Activated T-cell treated with anti-CD3 and anti-CD28 coated beads, Interleukin-2, amount 50 U/mL, for 72 hours (primary cell): Measurements from ENCODE around the gene PNRC1. TPM values are rescaled to one million over a fixed set of nuclear protein-coding genes. Genes with fewer than 3 reads are reported as not detected.
"Not testable (repeated sequence)": the region's sequence is repeated elsewhere in the genome, so short reads cannot be mapped to it uniquely, and the experiment has no call there.

Experiments used
- ATAC-seq, 2 donors: fragments of 150-1000 bp; cut with Tn5 transposase; replicated peaks in 1 of 2; 2 replicates each; pipeline ENCODE4 v1.10.0; 2021; ENCODE audit warnings: moderate library complexity in 2 of 2, mild to moderate bottlenecking in 1 of 2
- DNase-seq, 2 donors: peaks; one replicate each; pipeline ENCODE4 v3.0.0; 2021 to 2022; ENCODE audit warnings: mixed read lengths in 1 of 2
- H3K27ac Mint-ChIP-seq: one replicate; pipeline ENCODE4 v1.8.0; 2022; ENCODE audit warnings: mild to moderate bottlenecking, moderate library complexity, mixed read lengths
- H3K27me3 Mint-ChIP-seq: one replicate; pipeline ENCODE4 v1.8.0; 2022; ENCODE audit warnings: low read depth, mixed read lengths
- H3K36me3 Mint-ChIP-seq, 2 donors: one replicate each; pipeline ENCODE4 v1.8.0; 2022; ENCODE audit warnings: mixed read lengths in 2 of 2, mild to moderate bottlenecking in 1 of 2; ENCODE audit not compliant: insufficient read depth in 2 of 2
- H3K4me1 Mint-ChIP-seq: one replicate; pipeline ENCODE4 v1.8.0; 2022; ENCODE audit warnings: low read depth, mixed read lengths
- H3K4me3 Mint-ChIP-seq, 2 donors: one replicate each; pipeline ENCODE4 v1.8.0; 2022; ENCODE audit warnings: mild to moderate bottlenecking in 2 of 2, mixed read lengths in 2 of 2, moderate library complexity in 2 of 2
- H3K9me3 Mint-ChIP-seq, 2 donors: one replicate each; pipeline ENCODE4 v1.8.0; 2022; ENCODE audit warnings: mixed read lengths in 2 of 2
- total RNA-seq, 2 donors: library from RNA; stranded (reverse); gene quantifications; one replicate each; pipeline ENCODE4 v1.2.3, GENCODE V29; 2022

Gene PNRC1
- total RNA-seq, result 100 to 1,000 TPM; 119 to 137 TPM

DNA sequence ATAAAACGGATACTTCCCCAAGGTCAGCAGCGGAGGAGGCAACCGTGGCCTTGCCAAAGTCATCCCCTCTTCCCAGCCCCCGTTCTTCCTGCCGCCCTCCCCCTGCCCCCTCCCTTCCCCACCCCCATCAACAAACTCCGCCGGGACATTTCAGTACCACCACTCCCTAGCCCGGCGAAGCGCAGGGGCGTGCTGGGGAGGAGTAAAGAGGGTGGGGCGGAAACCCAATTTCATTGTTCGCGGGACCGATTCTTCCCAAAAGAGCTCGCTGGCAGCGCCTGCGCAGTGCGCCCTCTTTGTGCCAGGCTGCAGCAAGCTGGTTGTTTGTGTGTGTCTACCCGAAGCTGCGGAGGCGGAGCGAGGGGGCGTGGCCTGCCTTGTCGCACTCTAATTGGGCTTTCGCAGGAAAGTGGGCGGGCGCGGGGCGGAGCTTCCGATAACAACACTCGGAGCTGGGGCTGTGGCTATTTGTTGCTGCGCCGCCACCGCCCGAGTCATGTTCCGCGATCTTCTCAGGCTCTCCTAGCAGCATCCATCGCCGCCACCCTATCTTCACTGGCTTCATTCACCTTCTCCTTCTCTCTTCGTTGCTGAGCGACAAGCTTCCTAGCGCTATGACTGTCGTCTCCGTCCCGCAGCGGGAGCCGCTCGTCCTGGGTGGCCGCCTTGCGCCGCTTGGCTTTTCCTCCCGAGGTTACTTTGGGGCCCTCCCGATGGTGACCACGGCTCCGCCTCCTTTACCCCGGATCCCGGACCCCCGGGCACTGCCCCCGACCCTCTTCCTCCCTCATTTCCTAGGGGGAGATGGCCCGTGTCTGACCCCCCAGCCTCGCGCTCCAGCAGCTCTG lies at the start of gene PNRC1:
TSS of gene PNRC1 (plus strand) at position 471 of the 848 bp plus-strand sequence. CDS start at position 615, 144 bp downstream.
- H3K4me1 Mint-ChIP-seq, result peaks cover 40% of the 10 kb centered on the region
- H3K27ac Mint-ChIP-seq, result peak within 1 kb of the TSS; percentile 99
- DNase-seq, result peak; percentile 100
- H3K36me3 Mint-ChIP-seq, result peaks cover 17 to 25% of the 10 kb centered on the region in 2 donors
- H3K4me3 Mint-ChIP-seq, result peak within 1 kb of the TSS; percentile 92 to 100
- ATAC-seq, result peak; percentile 74 to 77
- H3K9me3 Mint-ChIP-seq, result no peaks in the 10 kb centered on the region
- H3K27me3 Mint-ChIP-seq, result no peaks in the 10 kb centered on the region

DNA sequence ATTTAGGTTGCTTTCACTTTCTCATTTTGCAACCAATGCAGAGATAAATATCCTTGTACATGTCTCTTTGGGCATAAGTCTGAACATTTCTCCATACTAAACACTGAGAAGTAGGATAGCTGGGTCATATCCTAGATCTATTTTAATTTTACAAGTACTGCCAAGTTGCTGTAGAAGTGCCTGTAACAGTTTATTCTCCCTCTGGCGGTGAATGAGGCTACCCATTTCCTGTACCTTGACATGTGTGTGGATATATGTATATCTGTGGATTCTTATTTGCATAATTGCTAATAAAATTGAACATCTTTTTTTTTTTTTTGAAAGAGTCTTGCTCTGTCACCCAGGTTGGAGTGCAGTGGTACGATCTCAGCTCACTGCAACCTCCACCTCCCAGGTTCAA lies 48.0 kb upstream of the PNRC1 start:
- Mint-ChIP-seq H3K9me3 (peaks cover under 1% of the 10 kb centered on the region in 2 donors), H3K36me3 (peaks cover 0 to 2% of the 10 kb centered on the region in 2 donors), H3K4me3 (no peak overlapping the region), H3K27ac (no peak overlapping the region), H3K4me1 (no peaks in the 10 kb centered on the region), H3K27me3 (no peaks in the 10 kb centered on the region)
- ATAC-seq (no peak), DNase-seq (no peak)

DNA sequence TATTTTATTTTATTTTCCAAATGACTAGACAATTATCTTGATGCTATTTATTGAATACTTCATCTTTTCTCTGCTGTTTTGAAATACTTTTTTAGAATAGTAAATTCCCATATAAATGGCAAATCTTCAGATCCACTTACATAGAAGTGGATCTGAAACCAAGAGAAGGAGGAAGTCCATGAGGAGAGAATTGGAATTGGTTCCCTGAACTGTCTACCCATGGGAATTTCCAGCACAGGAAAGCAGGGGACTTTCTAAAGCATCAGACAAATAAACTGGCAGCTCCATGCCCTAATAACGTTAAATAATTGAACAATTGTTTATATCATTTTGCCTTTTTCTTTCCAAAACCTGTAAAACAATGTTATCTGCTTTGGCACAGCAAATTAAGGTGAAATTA lies 47.1 kb upstream of the PNRC1 start:
- ATAC-seq, result no peak
- DNase-seq, result no peak
- peaks cover 6 to 7% of the 10 kb centered on the region in 2 donors for H3K9me3 Mint-ChIP-seq
- H3K4me3 Mint-ChIP-seq, result no peak overlapping the region
- H3K4me1 Mint-ChIP-seq, result no peaks in the 10 kb centered on the region
- H3K27me3 Mint-ChIP-seq, result no peaks in the 10 kb centered on the region
- H3K36me3 Mint-ChIP-seq, result peaks cover 0 to 6% of the 10 kb centered on the region in 2 donors
- no peak overlapping the region for H3K27ac Mint-ChIP-seq

DNA sequence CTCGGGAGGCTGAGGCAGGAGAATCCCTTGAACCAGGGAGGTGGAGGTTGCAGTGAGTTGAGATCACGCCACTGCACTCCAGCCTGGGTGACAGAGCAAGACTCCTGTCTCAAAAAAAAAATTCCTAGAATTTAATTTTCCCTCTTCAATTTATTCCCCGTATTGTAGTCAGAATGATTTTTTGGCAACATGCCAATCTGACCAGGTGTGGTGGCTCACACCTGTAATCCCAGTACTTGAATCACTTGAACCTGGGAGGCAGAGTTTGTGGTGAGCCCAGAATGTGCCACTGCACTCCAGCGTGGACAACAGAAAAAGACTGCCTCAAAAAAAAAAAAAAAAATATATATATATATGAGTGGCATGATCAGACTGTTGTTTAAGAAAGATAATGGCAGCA lies 46.4 kb upstream of the PNRC1 start:
- Mint-ChIP-seq H3K9me3 (peaks cover 11 to 12% of the 10 kb centered on the region in 2 donors), H3K36me3 (peaks cover 4 to 12% of the 10 kb centered on the region in 2 donors)
- H3K27me3 Mint-ChIP-seq, H3K4me1 Mint-ChIP-seq, DNase-seq, H3K27ac Mint-ChIP-seq, ATAC-seq, H3K4me3 Mint-ChIP-seq: not testable (repeated sequence)

DNA sequence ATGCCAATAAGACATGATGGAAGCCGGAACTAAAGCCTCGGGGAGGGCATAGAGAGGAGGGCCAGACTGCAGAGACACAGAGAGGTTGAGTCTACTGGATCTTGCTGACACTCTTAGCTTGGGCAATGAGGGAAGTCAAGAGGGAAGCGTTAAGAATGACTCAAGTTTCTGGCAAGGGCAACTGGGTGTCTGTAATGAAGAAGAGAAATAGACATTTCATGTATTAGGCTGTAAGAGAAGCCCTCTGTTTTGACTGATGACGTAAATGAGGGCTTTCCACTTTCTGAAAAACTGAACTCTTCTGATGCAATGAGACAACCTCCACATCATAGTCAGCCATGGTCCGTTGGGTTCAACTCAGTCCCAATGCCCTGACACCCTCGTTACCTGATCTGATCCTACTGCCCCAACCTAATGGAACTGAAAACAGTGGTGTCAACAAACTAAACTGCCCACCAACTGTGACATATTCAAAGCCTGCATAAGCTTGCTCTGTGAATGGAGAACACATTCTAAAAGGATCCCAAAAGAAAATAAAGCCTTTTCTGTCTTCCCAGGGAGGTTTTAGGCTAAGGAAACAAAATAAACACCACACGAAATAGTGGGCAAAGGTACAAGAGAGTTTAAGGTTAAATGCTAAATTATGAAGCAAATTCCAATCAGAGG lies 45.8 kb upstream of the PNRC1 start:
- Mint-ChIP-seq H3K9me3 (peaks cover 13% of the 10 kb centered on the region in 2 donors), H3K27ac (peak overlapping the region; percentile 28), H3K4me3 (no peak overlapping the region), H3K36me3 (peaks cover 6 to 13% of the 10 kb centered on the region in 2 donors), H3K4me1 (no peaks in the 10 kb centered on the region), H3K27me3 (no peaks in the 10 kb centered on the region)
- DNase-seq, result no peak
- no peak for ATAC-seq

DNA sequence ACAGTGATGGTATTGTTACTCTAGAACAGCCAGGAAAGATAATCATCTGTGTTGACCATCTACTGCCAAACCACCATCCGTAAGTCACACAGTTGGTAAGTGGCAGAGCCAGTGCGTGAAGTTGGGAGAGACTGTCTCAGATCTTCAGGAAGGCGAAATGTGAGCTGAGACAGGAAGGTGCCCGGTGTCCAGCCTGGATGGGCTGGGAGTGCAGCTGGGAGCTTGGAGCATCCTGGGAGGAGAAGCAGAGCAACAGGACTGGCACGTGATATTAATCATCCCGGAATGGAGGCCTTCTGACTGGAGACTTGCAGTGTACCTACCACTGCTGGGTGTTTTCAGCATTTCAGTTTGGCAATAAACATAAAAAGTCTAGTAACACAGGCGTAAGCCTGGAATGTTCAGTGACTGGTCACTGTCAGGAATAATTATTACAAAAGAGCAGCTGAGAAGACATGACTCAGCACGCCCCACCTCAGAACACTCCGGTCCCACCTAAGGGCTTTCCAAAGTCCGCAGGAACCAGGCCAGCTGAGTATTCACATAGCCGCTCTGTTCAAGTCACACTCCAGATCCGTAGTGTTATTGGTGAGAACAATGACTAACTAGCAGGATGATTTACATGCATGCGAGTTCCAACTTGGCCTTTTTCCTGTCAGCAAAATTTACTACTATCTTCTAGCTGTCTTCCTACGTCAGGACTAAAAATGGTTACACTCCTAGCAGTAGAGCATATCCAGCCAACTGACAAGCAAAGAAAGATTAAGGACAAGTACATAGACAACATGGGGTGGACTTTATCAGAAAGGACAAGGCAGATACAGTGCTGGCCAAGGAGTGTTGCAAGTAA lies 45.1 kb upstream of the PNRC1 start:
- Mint-ChIP-seq H3K36me3 (peaks cover 7 to 13% of the 10 kb centered on the region in 2 donors), H3K9me3 (peaks cover 14 to 15% of the 10 kb centered on the region in 2 donors), H3K4me1 (no peaks in the 10 kb centered on the region), H3K4me3 (no peak overlapping the region), H3K27me3 (no peaks in the 10 kb centered on the region), H3K27ac (peak overlapping the region; percentile 28)
- ATAC-seq (no peak), DNase-seq (no peak)

DNA sequence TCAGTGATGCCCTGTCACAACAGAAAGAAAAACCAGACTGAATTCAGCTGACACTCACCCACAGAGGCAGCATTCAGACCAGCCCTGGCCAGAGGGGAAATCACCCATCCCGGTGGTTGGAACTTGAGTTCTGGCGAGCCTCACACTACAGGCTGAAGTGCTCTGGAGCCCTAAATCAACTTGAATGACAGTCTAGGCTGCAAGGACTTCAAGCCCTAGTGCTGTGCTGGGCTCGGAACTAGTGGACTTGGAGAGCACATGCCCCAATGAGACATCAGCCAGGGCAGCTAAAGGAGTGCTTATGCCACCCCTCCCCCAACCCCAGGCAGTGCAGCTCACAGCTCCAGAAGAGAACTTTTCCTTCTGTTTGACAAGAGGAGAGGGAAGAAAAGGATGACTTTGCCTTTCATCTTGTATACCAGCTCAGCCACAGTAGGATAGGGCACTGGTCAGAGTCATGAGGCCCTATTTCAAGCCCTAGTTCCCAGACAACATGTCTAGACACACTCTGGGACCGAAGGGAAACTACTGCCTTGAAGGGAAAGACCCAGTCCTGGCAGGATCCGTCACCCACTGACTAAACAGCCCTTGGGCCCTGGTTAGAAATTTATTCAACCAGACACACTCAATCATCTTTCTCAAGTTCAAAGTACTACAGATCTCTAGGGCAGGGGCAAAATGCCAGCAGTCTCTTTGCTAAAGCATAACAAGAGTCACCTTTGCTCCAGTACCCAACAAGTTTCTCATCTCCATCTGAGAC lies 43.2 kb upstream of the PNRC1 start:
- Mint-ChIP-seq H3K4me1 (peaks cover under 1% of the 10 kb centered on the region), H3K36me3 (peaks cover 8 to 13% of the 10 kb centered on the region in 2 donors), H3K27me3 (no peaks in the 10 kb centered on the region), H3K27ac (no peak overlapping the region), H3K9me3 (peaks cover 14 to 15% of the 10 kb centered on the region in 2 donors), H3K4me3 (no peak overlapping the region)
- DNase-seq (no peak), ATAC-seq (no peak)

DNA sequence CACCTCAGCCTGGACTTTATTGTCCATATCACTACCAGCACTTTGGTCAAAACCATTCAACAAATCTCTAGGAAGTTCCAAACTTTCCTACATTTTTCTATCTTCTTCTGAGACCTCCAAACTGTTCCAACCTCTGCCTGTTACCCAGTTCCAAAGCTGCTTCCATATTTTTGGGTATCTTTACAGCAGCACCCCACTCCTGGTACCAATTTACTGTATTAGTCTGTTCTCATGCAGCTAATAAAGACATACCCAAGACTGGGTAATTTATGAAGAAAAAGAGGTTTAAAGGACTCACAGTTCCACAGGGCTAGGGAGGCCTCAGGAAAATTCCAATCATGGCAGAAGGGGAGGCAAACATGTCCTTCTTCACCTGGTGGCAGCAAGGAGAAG lies 42.7 kb upstream of the PNRC1 start:
- H3K4me3 Mint-ChIP-seq, H3K27me3 Mint-ChIP-seq, H3K27ac Mint-ChIP-seq, DNase-seq, H3K4me1 Mint-ChIP-seq, ATAC-seq: not testable (repeated sequence)
- peaks cover 8 to 13% of the 10 kb centered on the region in 2 donors for H3K36me3 Mint-ChIP-seq
- H3K9me3 Mint-ChIP-seq, result peaks cover 14 to 15% of the 10 kb centered on the region in 2 donors

DNA sequence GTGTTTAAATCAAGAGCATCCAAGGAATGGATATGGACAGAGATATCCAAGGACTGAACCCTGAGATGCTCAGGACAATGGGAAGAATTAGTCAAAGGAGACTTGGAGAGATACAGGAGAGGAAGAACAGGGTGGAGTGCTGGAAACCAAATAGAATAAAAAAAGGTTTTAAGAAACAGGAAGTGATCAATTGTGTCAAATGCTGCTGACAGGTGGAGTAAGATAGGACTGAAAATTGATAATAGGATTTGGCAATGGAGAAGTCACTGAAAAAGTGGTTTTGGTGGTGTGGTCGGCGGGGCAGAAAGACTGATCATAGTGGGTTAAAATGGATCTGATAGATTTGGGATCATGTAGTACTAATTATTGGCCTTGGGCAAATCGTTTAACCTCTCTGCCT lies 37.9 kb upstream of the PNRC1 start:
- Mint-ChIP-seq H3K27ac (no peak overlapping the region), H3K4me3 (no peak overlapping the region), H3K9me3 (peaks cover 13 to 15% of the 10 kb centered on the region in 2 donors), H3K36me3 (peaks cover 8 to 11% of the 10 kb centered on the region in 2 donors), H3K27me3 (no peaks in the 10 kb centered on the region), H3K4me1 (peaks cover 7% of the 10 kb centered on the region)
- ATAC-seq (no peak), DNase-seq (no peak)

DNA sequence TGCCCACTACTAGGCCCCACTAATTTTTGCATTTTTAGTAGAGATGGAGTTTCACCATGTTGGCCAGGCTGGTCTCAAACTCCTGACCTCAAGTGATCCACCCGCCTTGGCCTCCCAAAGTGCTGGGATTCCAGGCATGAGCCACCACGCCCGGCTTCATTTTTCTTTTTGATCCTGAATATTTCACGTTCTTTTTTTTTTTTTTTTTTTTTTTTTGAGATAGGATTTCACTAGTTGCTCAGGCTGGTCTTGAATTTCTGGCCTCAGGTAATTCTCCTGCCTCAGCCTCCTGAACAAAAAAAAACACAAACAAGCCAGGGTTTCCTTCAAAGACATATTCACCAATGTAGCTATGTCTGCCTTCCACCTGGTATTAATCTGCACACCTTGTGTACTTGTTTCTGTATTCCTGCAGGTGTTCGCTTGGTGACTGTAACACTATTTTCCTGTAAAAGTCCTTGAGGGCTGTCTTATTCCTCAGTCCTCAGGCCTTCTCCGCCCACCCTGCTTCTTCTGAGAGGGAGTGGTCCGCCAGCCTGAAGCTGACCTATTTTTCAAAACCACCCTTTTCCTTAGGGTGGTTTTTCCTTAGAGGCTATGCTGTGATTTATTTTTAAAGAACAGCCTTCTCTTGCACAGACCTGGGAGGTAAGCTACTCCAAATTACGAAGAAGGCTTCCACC lies 36.1 kb upstream of the PNRC1 start:
- Mint-ChIP-seq H3K36me3 (peaks cover 0 to 4% of the 10 kb centered on the region in 2 donors), H3K4me3 (no peak overlapping the region), H3K4me1 (peaks cover 7% of the 10 kb centered on the region), H3K27me3 (no peaks in the 10 kb centered on the region), H3K27ac (no peak overlapping the region), H3K9me3 (peaks cover 3% of the 10 kb centered on the region in 2 donors)
- ATAC-seq (no peak), DNase-seq (no peak)

DNA sequence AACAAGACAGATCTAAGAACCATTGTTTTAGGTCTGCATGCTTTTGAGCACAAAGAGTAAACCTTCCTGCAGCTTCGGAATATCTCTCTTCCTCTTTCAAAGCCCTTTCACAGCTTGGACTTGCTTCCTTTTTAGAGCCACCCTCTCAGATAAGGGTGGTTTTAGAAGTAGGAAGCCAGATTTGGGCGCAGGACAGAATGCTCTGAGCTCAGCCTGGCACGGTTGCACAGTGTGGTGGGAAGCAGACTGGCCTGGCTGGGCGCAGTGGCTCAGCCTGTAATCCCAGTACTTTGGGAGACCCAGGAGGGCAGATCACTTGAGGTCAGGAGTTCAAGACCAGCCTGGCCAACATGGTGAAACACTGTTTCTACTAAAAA lies 35.6 kb upstream of the PNRC1 start:
- Mint-ChIP-seq H3K27ac (no peak overlapping the region), H3K9me3 (peaks cover 0 to under 1% of the 10 kb centered on the region in 2 donors), H3K27me3 (no peaks in the 10 kb centered on the region), H3K36me3 (peaks cover 0 to 1% of the 10 kb centered on the region in 2 donors), H3K4me3 (no peak overlapping the region), H3K4me1 (peaks cover 7% of the 10 kb centered on the region)
- DNase-seq (no peak), ATAC-seq (no peak)

DNA sequence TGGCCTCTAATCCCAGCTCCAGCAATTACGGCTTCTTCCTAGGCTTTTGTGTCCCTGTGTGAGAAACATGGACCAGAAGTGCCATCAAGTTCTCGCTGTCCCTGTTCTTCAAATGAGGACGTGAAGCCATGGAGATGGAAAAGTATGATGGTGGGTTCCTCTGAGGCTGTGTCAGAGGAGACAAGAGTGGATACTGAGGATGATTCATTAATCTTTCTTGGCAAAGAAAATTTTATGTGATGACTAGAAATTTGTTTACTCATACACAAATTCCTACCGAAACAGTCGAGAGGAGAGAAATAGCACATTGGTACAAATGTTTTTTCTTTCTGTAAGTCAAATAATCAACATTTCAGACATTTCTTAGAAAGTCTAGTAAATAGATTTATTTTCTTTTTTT lies 35.0 kb upstream of the PNRC1 start:
- peaks cover 10% of the 10 kb centered on the region for H3K4me1 Mint-ChIP-seq
- H3K27me3 Mint-ChIP-seq, result no peaks in the 10 kb centered on the region
- H3K27ac Mint-ChIP-seq, result no peak overlapping the region
- H3K4me3 Mint-ChIP-seq, result no peak overlapping the region
- no peaks in the 10 kb centered on the region for H3K9me3 Mint-ChIP-seq
- ATAC-seq (no peak), DNase-seq (no peak)
- peaks cover 0 to 1% of the 10 kb centered on the region in 2 donors for H3K36me3 Mint-ChIP-seq
